Mesodermal cell (in vitro differentiated cells): ENCODE results near the gene LCN10.

Experiments
- H3K27ac ChIP-seq: 2 replicates; pipeline ENCODE4 v1.7.0; 2013; ENCODE audit warnings: mild to moderate bottlenecking, low read depth, low read length, moderate library complexity; ENCODE audit not compliant: severe bottlenecking
- H3K36me3 ChIP-seq: 2 replicates; pipeline ENCODE4 v1.7.1; 2013; ENCODE audit warnings: mild to moderate bottlenecking, low read length, moderate library complexity; ENCODE audit not compliant: control insufficient read depth, insufficient read depth
- H3K4me1 ChIP-seq: one replicate; pipeline ENCODE4 v1.7.1; 2013; ENCODE audit warnings: mild to moderate bottlenecking, low read length; ENCODE audit not compliant: insufficient read depth, control insufficient read depth, poor library complexity, severe bottlenecking
- H3K4me3 ChIP-seq: 2 replicates; pipeline ENCODE4 v1.7.0; 2013; ENCODE audit warnings: low read length, control low read depth, mild to moderate bottlenecking; ENCODE audit not compliant: insufficient read depth, poor library complexity, severe bottlenecking; ENCODE audit errors: extremely low read depth
- H3K9me3 ChIP-seq: 2 replicates; pipeline ENCODE4 v1.7.1; 2013; ENCODE audit warnings: mild to moderate bottlenecking, low read length, moderate library complexity; ENCODE audit not compliant: control insufficient read depth
- WGBS, 2 experiments: methylation state at CpG; one replicate each; pipeline ENCODE4 v1.1.5; 2013; ENCODE audit warnings: missing lambda C conversion rate in 2 of 2; ENCODE audit not compliant: insufficient coverage in 2 of 2; 5-methylcytosine and 5-hydroxymethylcytosine counted together

The LCN10 gene

DNA sequence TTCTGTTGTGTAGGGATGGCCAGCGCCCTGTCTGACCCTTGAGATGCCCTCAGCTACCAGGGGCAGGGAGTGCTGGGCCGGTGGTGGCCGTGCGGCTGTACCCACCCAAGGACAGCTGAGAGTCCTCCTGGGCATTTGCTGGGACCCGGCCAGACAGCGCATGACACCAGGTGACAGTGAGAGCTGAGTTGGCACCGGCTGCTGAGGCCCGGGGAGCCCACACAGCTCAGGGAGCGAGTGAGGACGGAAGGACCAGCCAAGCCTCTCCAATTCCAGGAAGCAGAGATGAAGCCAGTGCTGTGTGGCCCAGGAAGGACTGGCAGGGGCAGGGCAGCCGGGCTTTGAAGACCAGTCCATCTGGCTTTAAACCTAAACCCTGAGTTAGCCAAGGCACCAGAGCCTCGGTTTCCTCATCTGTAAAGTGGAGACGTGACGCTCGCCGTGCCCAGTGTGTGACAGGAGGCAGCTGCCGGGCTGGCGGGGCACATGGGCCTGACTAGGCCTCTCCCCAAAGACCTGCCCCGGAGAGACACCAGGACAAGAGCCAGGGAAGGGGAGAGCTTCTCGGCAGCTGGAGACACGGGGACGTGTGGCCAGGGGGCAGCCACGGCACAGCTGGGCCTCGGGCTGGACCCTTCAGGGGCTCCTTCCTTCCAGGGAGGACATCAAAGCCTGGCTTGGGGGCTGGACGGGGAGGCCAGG is 52.5 kb downstream of the LCN10 start:
- peaks cover 6% of the 10 kb centered on the region for H3K4me1 ChIP-seq
- H3K36me3 ChIP-seq = no peaks in the 10 kb centered on the region
- whole genome bisulfite sequencing, 2 experiments = 95% methylated on average over 23 to 25 of the region's 25 CpGs
- no peaks in the 10 kb centered on the region for H3K9me3 ChIP-seq
- H3K4me3 ChIP-seq = no peak overlapping the region
- no peak overlapping the region for H3K27ac ChIP-seq

DNA sequence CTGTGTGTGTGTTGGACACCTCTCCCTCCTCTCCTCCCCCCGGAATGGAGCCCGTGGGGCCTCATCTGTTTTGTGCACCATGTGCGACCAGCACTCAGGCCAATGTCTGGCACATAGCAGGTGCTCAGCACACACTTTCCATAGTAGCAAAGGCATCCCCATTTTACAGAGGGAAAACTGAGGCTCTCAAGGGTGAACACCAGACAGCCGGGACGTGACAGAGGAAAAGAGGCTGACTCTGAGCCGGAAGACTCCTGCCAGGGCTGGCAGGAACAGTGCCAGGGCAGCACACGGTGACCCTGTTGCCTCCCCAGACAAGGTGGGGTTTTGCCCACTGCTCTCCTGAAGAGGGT is 53.7 kb downstream of the LCN10 start:
- WGBS, 2 experiments = 89 to 94% methylated on average over 7 of the region's 7 CpGs
- Histone ChIP-seq H3K4me3 (no peak overlapping the region), H3K9me3 (no peaks in the 10 kb centered on the region), H3K36me3 (no peaks in the 10 kb centered on the region), H3K4me1 (peaks cover 6% of the 10 kb centered on the region), H3K27ac (no peak overlapping the region)

DNA sequence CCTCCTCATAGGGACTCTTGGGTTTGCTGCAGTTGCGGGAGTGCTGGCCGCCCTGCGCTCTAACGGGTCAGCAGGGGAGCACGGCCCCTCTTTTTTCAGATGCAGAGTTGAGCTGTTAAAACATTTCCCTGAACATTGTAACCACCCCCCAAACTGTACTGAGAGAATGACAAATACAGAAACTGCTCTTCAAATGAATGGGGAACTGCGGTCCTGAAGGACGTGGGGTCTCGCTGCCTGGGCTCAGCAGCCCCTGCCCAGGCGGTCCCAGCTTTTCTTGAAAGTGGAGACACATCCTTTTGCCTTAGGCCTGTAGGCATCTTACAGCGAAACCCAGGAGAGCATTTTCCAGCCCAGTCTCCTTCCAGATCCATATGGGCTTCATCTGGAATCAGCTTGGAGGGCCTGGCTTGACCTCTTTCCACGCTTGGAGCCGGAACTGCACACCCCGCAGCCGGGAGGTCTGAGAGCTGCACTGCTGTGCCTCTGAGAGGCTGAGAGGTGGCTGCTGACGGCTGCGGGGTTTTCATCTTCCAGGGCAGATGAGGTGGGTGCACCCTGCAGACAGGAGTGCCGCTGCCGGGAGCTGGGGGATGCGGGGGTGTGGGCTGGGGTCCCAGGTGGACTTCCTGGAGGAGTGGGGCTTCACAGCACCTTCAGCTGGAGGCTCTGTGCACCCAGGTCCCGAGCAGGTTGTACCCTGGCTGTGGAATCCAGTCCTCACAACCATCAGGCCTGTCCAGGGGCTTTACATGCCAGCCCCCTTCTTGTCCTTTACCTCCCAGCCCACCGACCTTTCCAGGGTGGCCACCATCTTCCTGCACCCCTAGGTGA is 54.2 kb downstream of the LCN10 start:
- H3K36me3 ChIP-seq = no peaks in the 10 kb centered on the region
- WGBS, 2 experiments = 61 to 64% methylated on average over 15 to 16 of the region's 21 CpGs
- H3K4me3 ChIP-seq = no peak overlapping the region
- no peaks in the 10 kb centered on the region for H3K9me3 ChIP-seq
- no peak overlapping the region for H3K27ac ChIP-seq
- peaks cover 6% of the 10 kb centered on the region for H3K4me1 ChIP-seq
